Endothelial cell of umbilical vein (primary cell): ENCODE data around the gene ORMDL3. TPM values are rescaled to one million over a fixed set of nuclear protein-coding genes. Genes with fewer than 3 reads are reported as not detected.

Source experiments
- BruUV-seq: library from RNA; stranded (reverse); fragments of 400-500 nt; replicated peaks from 2 replicates; lab custom pipeline; 2021; lab: Mats Ljungman, UMichigan
- CTCF ChIA-PET: fragments of 300-600, 350-600 bp; sonication (Branson Sonifier 250); formaldehyde crosslinking; loops from one replicate; lab custom pipeline; 2021; ENCODE audit warnings: antibody characterized with exemption, inconsistent platforms; lab: Charles Lee
- POLR2A ChIA-PET: fragments of 300-600, 350-600 bp; sonication (Branson Sonifier 250); formaldehyde crosslinking; loops from one replicate; lab custom pipeline; 2021; ENCODE audit warnings: antibody characterized with exemption, inconsistent platforms; lab: Charles Lee
- DNase-seq: peaks from one replicate; pipeline ENCODE4 v3.0.0-alpha.2; 2011; ENCODE audit warnings: low read depth, low spot score
- FAIRE-seq: peaks from 2 replicates; lab custom pipeline; 2011; peaks lifted over from hg19 to GRCh38; lab: Jason Lieb, UNC
- H2AFZ ChIP-seq: 2 replicates; pipeline ENCODE4 v1.6.0; 2012; ENCODE audit warnings: low read depth, low read length, control low read depth, inconsistent platforms
- H3K27ac ChIP-seq: 2 replicates; pipeline ENCODE4 v1.5.1; 2011; ENCODE audit warnings: low read depth, mild to moderate bottlenecking, control low read depth, low read length, moderate library complexity; ENCODE audit not compliant: insufficient read depth
- H3K27me3 ChIP-seq, 2 experiments: 2 replicates each; pipeline versions ENCODE4 v1.6.0 to v1.6.1; 2011; ENCODE audit warnings: low read length in 2 of 2, mixed read lengths in 1 of 2; ENCODE audit not compliant: control insufficient read depth in 2 of 2, insufficient read depth in 2 of 2
- H3K36me3 ChIP-seq, 2 experiments: 2 replicates in 1 of 2; 3 replicates in 1 of 2; pipeline ENCODE4 v1.5.1; 2011; ENCODE audit warnings: low read length in 2 of 2, mild to moderate bottlenecking in 1 of 2, moderate library complexity in 1 of 2; ENCODE audit not compliant: control insufficient read depth in 2 of 2, insufficient read depth in 2 of 2; ENCODE audit errors: extremely low read depth in 1 of 2
- H3K4me1 ChIP-seq: 3 replicates; pipeline ENCODE4 v1.5.1; 2011; ENCODE audit warnings: mild to moderate bottlenecking, low read length; ENCODE audit not compliant: control insufficient read depth, insufficient read depth; ENCODE audit errors: extremely low read depth
- H3K4me2 ChIP-seq: 2 replicates; pipeline ENCODE4 v1.6.1; 2011; ENCODE audit warnings: low read length, control low read depth, mixed read lengths; ENCODE audit not compliant: insufficient read depth
- H3K4me3 ChIP-seq, 3 experiments: fragments of 200-600 bp in 1 of 3; sonication (generic), shearing (Covaris generic) in 1 of 3; replicated peaks in 1 of 3; 2 replicates each; pipeline ENCODE4 v1.5.1; 2011 to 2016; ENCODE audit warnings: control low read depth in 3 of 3, low read length in 3 of 3, mild to moderate bottlenecking in 2 of 3, inconsistent platforms in 1 of 3, low read depth in 1 of 3, moderate library complexity in 1 of 3; ENCODE audit not compliant: insufficient read depth in 1 of 3
- H3K79me2 ChIP-seq: 2 replicates; pipeline ENCODE4 v1.6.0; 2012; ENCODE audit warnings: low read length, inconsistent platforms; ENCODE audit not compliant: control insufficient read depth, insufficient read depth
- H3K9ac ChIP-seq: replicated peaks from 2 replicates; pipeline ENCODE3; 2011; ENCODE audit warnings: low read length, control low read depth; ENCODE audit not compliant: insufficient read depth; ENCODE audit errors: extremely low read depth
- H3K9me1 ChIP-seq: replicated peaks from 3 replicates; pipeline ENCODE4 v1.6.0; 2011; ENCODE audit warnings: mild to moderate bottlenecking, low read length; ENCODE audit not compliant: control insufficient read depth, insufficient read depth; ENCODE audit errors: extremely low read depth
- H3K9me3 ChIP-seq: replicated peaks from 2 replicates; pipeline ENCODE4 v1.5.1; 2012; ENCODE audit warnings: low read length, inconsistent platforms; ENCODE audit not compliant: control insufficient read depth, insufficient read depth
- H4K20me1 ChIP-seq: replicated peaks from 2 replicates; pipeline ENCODE3; 2011; ENCODE audit warnings: mild to moderate bottlenecking, low read length; ENCODE audit not compliant: control insufficient read depth, insufficient read depth; ENCODE audit errors: extremely low read depth
- EZH2 ChIP-seq: IDR thresholded peaks from 2 replicates; pipeline ENCODE4 v1.6.1; 2012; ENCODE audit warnings: borderline replicate concordance, low read depth, mild to moderate bottlenecking, moderate library complexity, low read length, inconsistent platforms; ENCODE audit not compliant: severe bottlenecking
- FOS ChIP-seq: IDR thresholded peaks from 2 replicates; pipeline ENCODE4 v1.6.1; 2011; ENCODE audit warnings: mild to moderate bottlenecking, low read length, moderate library complexity, borderline replicate concordance; ENCODE audit not compliant: insufficient read depth
- POLR2AphosphoS5 ChIP-seq: IDR thresholded peaks from 2 replicates; pipeline ENCODE4 v1.6.1; 2012; ENCODE audit warnings: low read depth, mild to moderate bottlenecking, control low read depth, low read length, moderate library complexity; ENCODE audit not compliant: insufficient read depth
- dilution Hi-C: fragments of 300-500 bp; cut with MboI; formaldehyde crosslinking; loops from one replicate; pipeline ENCODE4 v1.15.0; 2019; ENCODE audit warnings: low sequenced_read_pairs; ENCODE audit not compliant: extremely low pct_ligation_motif_present
- intact Hi-C: fragments of 100-400 bp; cut with micrococcal nuclease; formaldehyde crosslinking; loops from one replicate; pipeline ENCODE4 v1.10.0; 2022
- polyA plus RNA-seq, 4 experiments: library from polyadenylated mRNA; depleted of rRNA in 3 of 4; stranded (reverse) in 3 of 4; unstranded in 1 of 4; fragments of >200 nt; gene quantifications; 2 replicates each; pipeline versions ENCODE4 v1.2.1 to v1.2.3, GENCODE V29; 2011 to 2012; ENCODE audit warnings: missing spikeins in 1 of 4
- total RNA-seq: library from RNA; stranded (reverse); gene quantifications from 2 replicates; pipeline ENCODE4 v1.2.3, GENCODE V29; 2021
- TF ChIP-seq, protein P1 (sequence below): IDR thresholded peaks from 2 replicates; pipeline ENCODE4 v1.6.1; 2011; ENCODE audit not compliant: insufficient read depth, insufficient read length
- TF ChIP-seq, protein P2 (sequence below), 2 donors: IDR thresholded peaks; 1 replicate in 1 of 2; 2 replicates in 1 of 2; pipeline ENCODE4 v1.5.1; 2011; ENCODE audit warnings: low read length in 2 of 2, mild to moderate bottlenecking in 2 of 2, moderate library complexity in 2 of 2, control low read depth in 1 of 2, inconsistent platforms in 1 of 2, low read depth in 1 of 2; ENCODE audit not compliant: insufficient read depth in 1 of 2; ENCODE audit errors: extremely low read depth in 1 of 2

The ORMDL3 gene
- total and polyA plus RNA-seq, 2 donors (not counting 3 experiments of a cell fraction or from before 2014, with no cell fraction given) = 29.8 to 49.8 TPM

DNA sequence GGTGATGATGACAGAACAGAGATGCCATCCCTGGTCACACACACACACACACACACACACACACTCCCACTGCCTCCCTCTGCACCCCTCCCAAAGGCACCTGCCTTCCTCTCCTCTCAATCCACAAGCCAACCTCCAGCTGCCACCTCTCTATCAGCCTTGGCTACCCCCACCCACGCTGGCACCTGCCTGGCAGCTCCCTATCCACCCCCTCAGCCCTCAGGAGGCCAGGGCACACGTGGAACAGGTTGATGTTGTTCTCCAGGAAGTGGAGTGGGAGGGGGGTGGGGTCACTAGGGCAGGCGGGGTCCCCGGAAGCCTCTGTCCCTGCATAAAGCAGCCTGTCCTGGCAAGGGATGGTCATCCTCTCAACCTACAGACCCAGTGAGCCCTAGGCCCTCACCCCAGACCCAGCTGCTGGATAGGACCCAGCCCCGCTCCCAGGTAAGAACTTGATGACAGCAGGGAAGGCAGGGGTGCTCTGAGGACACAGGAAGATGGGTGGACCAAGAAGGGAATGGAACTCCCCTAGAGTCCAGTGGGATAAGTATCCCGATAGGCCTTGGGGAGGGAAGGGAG is 35.3 kb upstream of the ORMDL3 start, which contains the start of gene GSDMA:
Gene GSDMA (plus strand): TSS at position 363 of the 579 bp plus-strand sequence. CDS start 2,684 bp downstream, outside the sequence.
- no peaks in the 10 kb centered on the region for H3K79me2 ChIP-seq
- H3K27me3 ChIP-seq = peaks cover 0 to 4% of the 10 kb centered on the region in 2 experiments
- H3K9me3 ChIP-seq = no peaks in the 10 kb centered on the region
- H3K27ac ChIP-seq = no peak within 1 kb of the TSS
- dilution Hi-C loops = no loop called here
- no peak within 1 kb of the TSS for H3K4me3 ChIP-seq
- no peak within 1 kb of the TSS for H3K9ac ChIP-seq
- no TSS peak for BruUV-seq
- intact Hi-C loops = no loop called here
- no peak for TF ChIP-seq FOS
- TF ChIP-seq POLR2AphosphoS5 = no peak
- TF ChIP-seq, protein P1, sequence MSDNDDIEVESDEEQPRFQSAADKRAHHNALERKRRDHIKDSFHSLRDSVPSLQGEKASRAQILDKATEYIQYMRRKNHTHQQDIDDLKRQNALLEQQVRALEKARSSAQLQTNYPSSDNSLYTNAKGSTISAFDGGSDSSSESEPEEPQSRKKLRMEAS = no peak
- TF ChIP-seq EZH2 = no peak
- TF ChIP-seq, protein P2, sequence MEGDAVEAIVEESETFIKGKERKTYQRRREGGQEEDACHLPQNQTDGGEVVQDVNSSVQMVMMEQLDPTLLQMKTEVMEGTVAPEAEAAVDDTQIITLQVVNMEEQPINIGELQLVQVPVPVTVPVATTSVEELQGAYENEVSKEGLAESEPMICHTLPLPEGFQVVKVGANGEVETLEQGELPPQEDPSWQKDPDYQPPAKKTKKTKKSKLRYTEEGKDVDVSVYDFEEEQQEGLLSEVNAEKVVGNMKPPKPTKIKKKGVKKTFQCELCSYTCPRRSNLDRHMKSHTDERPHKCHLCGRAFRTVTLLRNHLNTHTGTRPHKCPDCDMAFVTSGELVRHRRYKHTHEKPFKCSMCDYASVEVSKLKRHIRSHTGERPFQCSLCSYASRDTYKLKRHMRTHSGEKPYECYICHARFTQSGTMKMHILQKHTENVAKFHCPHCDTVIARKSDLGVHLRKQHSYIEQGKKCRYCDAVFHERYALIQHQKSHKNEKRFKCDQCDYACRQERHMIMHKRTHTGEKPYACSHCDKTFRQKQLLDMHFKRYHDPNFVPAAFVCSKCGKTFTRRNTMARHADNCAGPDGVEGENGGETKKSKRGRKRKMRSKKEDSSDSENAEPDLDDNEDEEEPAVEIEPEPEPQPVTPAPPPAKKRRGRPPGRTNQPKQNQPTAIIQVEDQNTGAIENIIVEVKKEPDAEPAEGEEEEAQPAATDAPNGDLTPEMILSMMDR (IDR thresholded peaks at IDR 0.05; ENCODE audit: extremely low read depth in 1 of 2, insufficient read depth in 1 of 2, low read depth in 1 of 2, low read length in 2 of 2) = no peak
- no peak within 1 kb of the TSS for H3K4me2 ChIP-seq
- H2AFZ ChIP-seq = no peak within 1 kb of the TSS
- DNase-seq = no peak
- CTCF ChIA-PET = no interaction called here
- no peak for FAIRE-seq
- no peaks in the 10 kb centered on the region for H3K9me1 ChIP-seq
- H3K4me1 ChIP-seq = no peaks in the 10 kb centered on the region
- H3K36me3 ChIP-seq = no peaks in the 10 kb centered on the region
- no peaks in the 10 kb centered on the region for H4K20me1 ChIP-seq
- POLR2A ChIA-PET = no interaction called here
